Omental fat pad (tissue), 4 donors: ENCODE measurements around the gene ZFP3. TPM values are rescaled to one million over a fixed set of nuclear protein-coding genes. Genes with fewer than 3 reads are reported as not detected.
"Not testable (repeated sequence)": the region's sequence is repeated elsewhere in the genome, so short reads cannot be mapped to it uniquely, and the experiment has no call there.

Experiments used
- ATAC-seq: fragments of 150-250 bp; one replicate; pipeline ENCODE4 v1.9.1; 2016; ENCODE audit warnings: mild to moderate bottlenecking, moderate library complexity; ENCODE audit not compliant: low FRiP score
- DNase-seq: peaks from one replicate; pipeline ENCODE4 v3.0.0-alpha.2; 2019; ENCODE audit warnings: low spot score
- CTCF ChIP-seq, 3 donors: fragments of 450-650 bp; IDR thresholded peaks; one replicate each; pipeline ENCODE4 v1.5.1; 2016 to 2017; ENCODE audit warnings: antibody characterized with exemption in 3 of 3, mild to moderate bottlenecking in 3 of 3, moderate library complexity in 2 of 3
- total RNA-seq, 4 donors: library from RNA; depleted of rRNA; stranded (reverse); fragments of >200 nt; gene quantifications; one replicate each; pipeline ENCODE4 v1.1.0, GENCODE V29; 2016

The ZFP3 gene
- 1 to 10 TPM; 3.1 to 6.6 (median 3.9) TPM for total RNA-seq

GRCh38 chr17:5078106-5079028 lies at the start of gene ZFP3:
TSS of gene ZFP3 (plus strand) at chr17:5078467. CDS start at chr17:5091505, 13,038 bp downstream.
- ATAC-seq, result peak; percentile 90
- TF ChIP-seq CTCF (IDR thresholded peaks at IDR 0.05), result no peak
- DNase-seq, result peak; percentile 52

GRCh38 chr17:5030168-5030567 lies 48.1 kb upstream of the ZFP3 start:
- DNase-seq, ATAC-seq: not testable (repeated sequence)

GRCh38 chr17:5031365-5032082 lies 46.7 kb upstream of the ZFP3 start:
- ATAC-seq (peak; percentile 77), DNase-seq (peak; percentile 79)
- peak in 1 of 3 donors; percentile 26 for TF ChIP-seq CTCF (IDR thresholded peaks at IDR 0.05)

GRCh38 chr17:5032865-5033264 lies 45.4 kb upstream of the ZFP3 start:
- TF ChIP-seq CTCF (IDR thresholded peaks at IDR 0.05), result no peak
- no peak for DNase-seq
- ATAC-seq, result no peak

- ATAC-seq (no peak), DNase-seq (no peak)
- no peak for TF ChIP-seq CTCF (IDR thresholded peaks at IDR 0.05)
These were observed 44.8 kb upstream of the ZFP3 start for GRCh38 chr17:5033352-5034015.

GRCh38 chr17:5034063-5034462 lies 44.2 kb upstream of the ZFP3 start:
- no peak for TF ChIP-seq CTCF (IDR thresholded peaks at IDR 0.05)
- ATAC-seq, result no peak
- DNase-seq, result no peak

- ATAC-seq (no peak), DNase-seq (no peak)
- no peak for TF ChIP-seq CTCF (IDR thresholded peaks at IDR 0.05)
These were observed 43.6 kb upstream of the ZFP3 start for GRCh38 chr17:5034651-5035050.
